NCI-H526 treated with DMSO at 0.1 percent for 48 hours (cell line): Measurements from ENCODE around the gene RALGPS1.
"Not testable (repeated sequence)": the region's sequence is repeated elsewhere in the genome, so short reads cannot be mapped to it uniquely, and the experiment has no call there.

Source experiments
- DNase-seq: peaks from one replicate; lab custom pipeline; 2025; lab: John Stamatoyannopoulos, UW

RALGPS1 gene

GRCh38 chr9:127137640-127138360 lies 223.2 kb downstream of the RALGPS1 start:
- no peak for DNase-seq

- no peak for DNase-seq
Observed at GRCh38 chr9:127138444-127138843, 223.9 kb downstream of the RALGPS1 start.

DNA sequence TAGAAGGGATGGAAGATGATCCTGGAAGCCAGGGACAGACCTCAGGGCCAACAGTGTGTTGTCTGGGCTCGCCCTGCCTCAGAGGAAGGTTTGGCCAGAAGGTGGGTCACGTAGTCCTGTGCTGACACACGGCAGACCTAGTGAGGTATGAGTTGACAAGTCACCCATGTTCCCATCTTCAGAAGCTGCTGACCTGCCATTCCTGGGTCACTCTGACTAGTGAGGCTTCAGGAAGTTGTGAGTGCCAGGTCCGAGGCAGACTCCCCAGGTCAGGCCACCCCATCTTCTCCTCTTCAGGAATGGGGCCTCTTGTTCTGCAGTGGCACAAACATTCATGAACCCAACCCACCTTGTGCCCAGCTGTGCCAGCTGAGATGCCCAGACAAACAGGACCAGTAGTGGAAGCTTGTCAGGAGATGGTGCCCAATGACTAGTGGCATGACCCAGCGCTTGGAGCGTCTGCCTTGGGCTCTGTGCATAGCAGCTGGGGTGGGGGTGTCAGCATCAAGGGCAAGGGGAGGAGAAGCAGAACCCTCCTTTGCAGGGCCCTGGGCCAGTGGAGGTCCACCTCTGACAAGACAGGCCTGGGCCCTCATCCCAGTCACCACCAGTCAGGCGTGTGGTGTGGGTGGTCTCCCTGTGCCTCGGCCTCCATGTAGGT lies 224.6 kb downstream of the RALGPS1 start:
- no peak for DNase-seq

DNA sequence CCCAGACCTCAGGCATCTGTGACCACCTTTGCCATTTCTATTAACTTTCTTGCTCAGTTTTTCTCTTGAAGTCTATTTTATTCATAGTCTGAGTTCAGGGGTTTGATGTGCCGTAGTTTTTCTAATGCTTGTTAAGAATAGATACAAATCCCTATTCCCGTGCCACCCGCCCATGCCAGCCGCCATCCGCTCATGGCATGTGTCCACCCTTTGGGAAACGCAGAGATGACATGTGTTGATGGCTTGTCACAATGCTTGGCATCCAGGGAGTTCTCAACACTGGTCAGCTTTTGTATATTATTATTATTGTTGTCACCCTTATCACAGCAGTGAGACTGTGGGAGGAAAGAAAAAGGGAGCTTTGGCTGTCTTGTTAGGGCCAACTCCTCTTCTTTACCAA lies 225.2 kb downstream of the RALGPS1 start:
- DNase-seq: no peak

- no peak for DNase-seq
Observed at GRCh38 chr9:127140181-127140580, 225.6 kb downstream of the RALGPS1 start.

GRCh38 chr9:127140842-127141675 lies 226.5 kb downstream of the RALGPS1 start:
- DNase-seq: no peak

- no peak for DNase-seq
Observed at GRCh38 chr9:127142291-127142690, 227.7 kb downstream of the RALGPS1 start.

GRCh38 chr9:127142931-127143464 lies 228.4 kb downstream of the RALGPS1 start:
- no peak for DNase-seq

DNA sequence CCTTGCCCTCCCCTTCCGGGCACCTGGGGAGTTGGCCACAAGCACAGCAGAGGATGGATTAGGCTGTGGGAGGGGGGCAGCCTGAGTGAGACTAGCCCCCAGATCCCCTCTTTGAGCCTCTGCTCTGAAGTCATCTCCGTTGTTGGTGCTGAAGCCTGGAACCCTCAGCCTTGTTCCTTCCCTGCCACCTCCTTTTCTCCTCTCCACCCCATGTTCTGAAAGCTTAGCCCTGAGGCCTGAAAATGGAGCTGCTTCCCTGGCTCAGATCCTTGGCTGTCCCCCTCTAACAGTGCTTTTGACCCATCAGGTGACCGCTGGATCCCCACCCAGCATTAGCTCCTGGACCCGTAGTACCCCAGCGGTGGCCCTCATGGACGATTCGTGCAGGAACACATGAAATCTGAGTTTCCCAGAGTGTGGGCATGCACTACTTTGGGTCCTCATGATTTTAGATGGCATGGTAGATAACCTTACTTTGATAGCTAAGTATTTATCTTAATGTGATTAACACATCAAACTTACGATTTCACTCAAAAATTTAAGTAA lies 229.4 kb downstream of the RALGPS1 start:
- no peak for DNase-seq

DNA sequence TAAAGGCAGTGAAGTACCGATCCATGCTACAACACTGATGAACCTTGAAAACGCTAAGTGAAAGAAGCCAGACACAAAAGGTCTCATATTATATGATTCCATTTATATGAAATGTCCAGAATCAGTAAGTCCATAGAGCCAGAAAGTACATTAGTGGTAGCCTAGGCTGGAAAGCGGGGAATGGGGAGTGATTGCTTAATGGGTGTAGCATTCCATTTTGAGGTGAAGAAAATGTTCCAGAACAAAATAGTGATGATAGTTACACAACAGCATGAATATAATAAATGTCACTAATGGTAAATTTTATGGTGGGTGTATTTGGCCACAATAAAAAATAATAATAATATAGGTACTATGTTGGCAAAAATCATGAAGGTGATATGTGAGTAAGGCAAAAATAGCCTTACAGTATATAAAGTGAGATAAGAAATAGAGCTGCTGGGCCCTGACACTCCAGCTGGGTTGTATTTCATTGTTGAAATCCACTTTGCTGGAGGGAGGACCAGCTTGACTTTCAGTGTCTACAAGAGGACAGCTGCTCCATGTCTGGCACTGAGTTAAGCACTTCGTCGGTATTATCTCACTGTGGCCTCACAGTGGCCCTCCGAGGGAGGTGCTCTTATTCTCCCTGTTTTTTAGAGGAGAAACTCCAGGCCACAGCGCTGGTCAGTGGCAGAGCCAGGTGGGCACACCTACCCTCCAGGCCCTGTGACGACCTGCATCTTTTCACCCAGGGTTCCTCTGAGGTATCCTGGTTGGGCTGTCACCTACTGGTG lies 230.3 kb downstream of the RALGPS1 start:
- no peak for DNase-seq

- not testable (repeated sequence) for DNase-seq
Observed at GRCh38 chr9:127146841-127147240, 232.3 kb downstream of the RALGPS1 start.

GRCh38 chr9:127147251-127147650 lies 232.7 kb downstream of the RALGPS1 start:
- no peak for DNase-seq

DNA sequence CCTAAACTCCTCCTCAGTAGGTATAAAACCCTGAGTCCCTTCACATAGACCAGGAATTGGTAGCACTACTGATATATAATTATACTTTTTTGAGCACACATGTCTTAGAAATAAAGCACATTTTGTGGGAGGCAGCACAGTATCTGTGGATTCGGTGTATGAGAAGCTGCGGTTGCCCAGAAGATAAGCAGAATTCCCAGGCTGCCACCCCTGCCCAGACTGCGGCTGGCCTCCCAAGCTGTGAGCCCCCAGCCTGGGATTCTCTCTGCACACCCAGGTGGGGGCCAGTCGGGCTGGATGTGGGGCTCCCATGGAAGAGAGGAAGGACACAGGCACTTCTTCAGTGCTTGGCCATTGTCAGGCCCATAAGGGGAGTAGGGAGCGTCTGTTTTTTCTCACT lies 233.4 kb downstream of the RALGPS1 start:
- DNase-seq: no peak

GRCh38 chr9:127149010-127149409 lies 234.4 kb downstream of the RALGPS1 start:
- no peak for DNase-seq

DNA sequence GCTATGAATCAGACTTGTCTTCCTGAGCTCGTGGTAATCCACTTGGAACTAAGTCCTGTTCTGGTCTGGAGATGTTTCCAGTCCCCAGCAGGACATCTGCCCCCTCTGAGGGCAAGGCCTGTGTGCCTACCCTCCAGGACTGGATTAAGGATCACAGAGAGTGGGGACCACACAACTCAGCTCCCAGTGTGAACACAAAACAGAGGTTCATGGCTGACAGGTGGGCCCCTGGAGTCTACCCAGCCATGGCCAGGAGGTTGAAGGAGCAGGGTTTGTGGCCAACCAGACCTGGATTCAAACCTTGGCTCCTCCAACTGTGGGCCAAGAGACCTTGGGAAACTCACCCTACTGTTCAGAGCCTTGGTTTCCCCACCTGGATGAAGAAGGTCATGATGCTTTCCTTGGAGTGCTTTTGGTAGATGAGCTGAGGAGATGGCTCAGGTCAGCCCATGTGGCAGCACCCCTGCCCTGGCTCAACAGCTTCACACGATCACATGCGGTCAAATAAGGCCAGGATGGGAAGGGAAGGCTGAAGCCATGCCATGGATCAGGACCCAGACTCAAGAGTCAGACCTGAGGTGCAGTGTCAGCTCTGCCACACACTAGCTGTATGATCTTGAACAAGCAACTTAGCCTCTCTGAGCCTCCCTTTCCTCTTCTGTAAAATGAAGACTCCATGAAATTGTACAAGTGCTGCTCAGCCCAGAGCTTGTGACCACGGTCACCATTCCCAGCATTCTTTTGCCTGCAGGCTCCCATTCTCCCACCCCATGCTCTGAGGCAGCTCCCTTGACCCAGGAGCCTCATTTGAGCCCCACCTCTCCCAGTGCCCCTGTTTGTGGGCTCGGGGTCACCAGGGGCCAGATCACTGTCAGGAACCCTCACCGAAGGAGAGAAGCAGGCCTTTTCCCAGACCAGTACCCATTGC lies 235.1 kb downstream of the RALGPS1 start:
- no peak for DNase-seq

- no peak for DNase-seq
Observed at GRCh38 chr9:127153501-127153900, 238.9 kb downstream of the RALGPS1 start.

DNA sequence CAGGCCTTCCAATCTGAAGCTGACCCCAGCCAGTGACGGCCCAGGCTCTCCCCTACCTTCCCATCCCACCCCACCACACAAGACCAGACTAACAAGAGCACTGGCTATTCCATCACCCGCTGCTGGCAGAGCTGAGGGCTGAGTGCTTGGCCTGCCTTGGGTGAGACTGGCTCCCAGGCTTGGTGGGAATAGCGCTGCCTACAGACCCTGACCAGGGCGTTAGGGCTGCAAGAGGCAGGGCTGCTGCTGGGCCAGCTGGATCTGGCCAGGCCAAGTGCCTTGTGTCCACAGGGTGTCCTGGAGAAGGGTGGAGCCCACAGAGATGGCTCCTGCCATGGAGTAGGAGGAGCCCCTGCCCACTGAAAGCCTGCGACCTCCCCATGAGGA lies 239.4 kb downstream of the RALGPS1 start:
- no peak for DNase-seq

- no peak for DNase-seq
Observed at GRCh38 chr9:127154390-127155191, 240.0 kb downstream of the RALGPS1 start.

DNA sequence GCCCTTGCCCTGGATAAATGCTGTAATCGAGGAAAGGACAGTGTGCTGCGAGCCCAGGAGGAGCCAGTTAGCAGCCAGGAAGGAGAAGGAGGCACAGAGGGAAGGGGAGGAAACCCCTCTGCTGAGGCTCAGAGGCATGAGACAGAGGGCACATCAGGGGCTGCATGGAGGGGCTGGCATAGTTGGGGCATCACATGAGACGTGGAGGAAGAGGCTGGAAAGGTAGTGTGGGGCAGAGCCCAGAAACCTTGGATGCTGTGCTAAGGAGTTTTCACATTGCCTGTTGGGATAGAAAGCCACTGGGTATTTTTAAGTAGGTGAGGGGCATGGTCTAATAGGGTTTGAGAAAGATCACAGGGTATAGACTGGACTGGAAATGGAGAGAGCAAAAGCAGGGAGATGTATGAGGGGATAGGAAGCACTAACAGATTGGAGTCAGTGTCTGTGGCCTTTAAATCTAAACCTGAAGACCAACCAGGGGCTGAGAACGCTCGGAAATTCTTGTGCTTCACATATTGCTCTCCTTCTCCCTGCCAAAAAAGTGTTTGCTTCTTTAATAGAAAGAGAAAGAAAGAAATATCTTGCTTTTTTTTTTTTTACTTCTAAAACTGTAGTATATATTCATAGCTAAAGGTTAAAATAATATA lies 240.9 kb downstream of the RALGPS1 start:
- DNase-seq: no peak
